ENCODE measurements around the gene TSPAN13. TPM values are rescaled to one million over a fixed set of nuclear protein-coding genes. Genes with fewer than 3 reads are reported as not detected.

Gene TSPAN13
- total and polyA plus RNA-seq, 2 of the 8 experiments (the other 6 are each of a cell fraction or from before 2014, with no cell fraction given): 15.3 to 28.1 TPM

- no peak overlapping the region for H2AFZ ChIP-seq (ENCODE audit: low read length)
- H2BK5ac ChIP-seq (ENCODE audit: low read depth, low read length): no peak overlapping the region
- no peaks in the 10 kb centered on the region for H3K27me3 ChIP-seq (replicated peaks in 1 of 4; ENCODE audit: control insufficient read depth in 3 of 4, extremely low read depth in 1 of 4, insufficient read depth in 3 of 4, low read length in 3 of 4)
- H3K4me3 ChIP-seq (ENCODE audit: extremely low read depth in 1 of 4, insufficient read depth in 2 of 4, low read depth in 3 of 4, low read length in 4 of 4): no peak overlapping the region
- H3K56ac ChIP-seq (replicated peaks; ENCODE audit: insufficient read length, low read depth, low read length): no peak overlapping the region
- 77% methylated on average over 4 of the region's 4 CpGs; no CpG with 5 or more reads in 1 of the 2 experiments for WGBS, 2 experiments (ENCODE audit: extremely low coverage in 1 of 2, insufficient coverage in 1 of 2, insufficient read length in 1 of 2, insufficient replicate concordance in 2 of 2, low coverage in 1 of 2, low lambda C conversion rate in 2 of 2, missing lambda C conversion rate in 1 of 2)
- H2BK120ac ChIP-seq (replicated peaks; ENCODE audit: low read depth, low read length): no peak overlapping the region
- H3K9me3 ChIP-seq (ENCODE audit: insufficient read depth in 2 of 2, low read depth in 1 of 2, low read length in 1 of 2): no peaks in the 10 kb centered on the region
- no peak overlapping the region for H4K91ac ChIP-seq (replicated peaks; ENCODE audit: insufficient read length, low read length)
- no peak for DNase-seq (ENCODE audit: low read depth in 1 of 2, low spot score in 2 of 2)
- POLR2A ChIA-PET (ENCODE audit: partially characterized antibody): no interaction called here
- H2AK5ac ChIP-seq (ENCODE audit: low read depth, low read length): no peak overlapping the region
- H3K4me2 ChIP-seq (ENCODE audit: insufficient read depth in 1 of 2, low read depth in 2 of 2, low read length in 2 of 2): no peak overlapping the region
- no peak overlapping the region for H3K14ac ChIP-seq (ENCODE audit: insufficient read length)
- H4K5ac ChIP-seq (ENCODE audit: insufficient read length, low read depth, low read length): no peak overlapping the region
- CTCF ChIA-PET (ENCODE audit: partially characterized antibody): no interaction called here
- H3K79me2 ChIP-seq (ENCODE audit: control insufficient read depth in 1 of 2, insufficient read depth in 2 of 2, low read length in 2 of 2): peaks cover 0 to 4% of the 10 kb centered on the region in 2 experiments; a peak in 1 of 4 replicates
- H4K20me1 ChIP-seq (replicated peaks in 1 of 2; ENCODE audit: control insufficient read depth in 1 of 2, insufficient read depth in 2 of 2, low read length in 2 of 2): no peaks in the 10 kb centered on the region
- no peak overlapping the region for H2BK12ac ChIP-seq (ENCODE audit: low read depth, low read length)
- no peak overlapping the region for H3K18ac ChIP-seq (ENCODE audit: extremely low read depth, low read length)
- H3K4me1 ChIP-seq (replicated peaks in 1 of 4; ENCODE audit: control insufficient read depth in 3 of 4, insufficient read depth in 4 of 4, low read length in 3 of 4): peaks cover 0 to 8% (median 5%) of the 10 kb centered on the region in 4 experiments; a peak in 3 of 7 replicates
- no peak overlapping the region for H3K27ac ChIP-seq (ENCODE audit: low read depth, low read length)
- H3K4ac ChIP-seq (replicated peaks; ENCODE audit: insufficient read length, low read depth, low read length): no peak overlapping the region
- H4K8ac ChIP-seq (ENCODE audit: extremely low read depth, insufficient read depth, low read length): no peak overlapping the region
- H3K23me2 ChIP-seq (ENCODE audit: low read depth, low read length): no peaks in the 10 kb centered on the region
- TF ChIP-seq HDAC2 (IDR thresholded peaks at IDR 0.05; ENCODE audit: borderline replicate concordance in 1 of 2, low read depth in 2 of 2, low read length in 2 of 2) (no peak), HDAC6 (IDR thresholded peaks at IDR 0.05; ENCODE audit: low read depth, low read length) (no peak), SIN3A (conservative IDR thresholded peaks at IDR 0.05 in 1 of 2, IDR thresholded peaks at IDR 0.05 in 1 of 2; ENCODE audit: low read depth in 1 of 2, low read length in 2 of 2) (no peak), JUN (IDR thresholded peaks at IDR 0.05; ENCODE audit: low read depth, low read length) (no peak), NRF1 (IDR thresholded peaks at IDR 0.05; ENCODE audit: low read depth, low read length) (no peak), TAF1 (IDR thresholded peaks at IDR 0.05; ENCODE audit: low read depth, low read length) (no peak), SP4 (IDR thresholded peaks at IDR 0.05; ENCODE audit: low read length) (no peak), SRF (IDR thresholded peaks at IDR 0.05; ENCODE audit: low read depth, low read length) (no peak), MAFK (IDR thresholded peaks at IDR 0.05; ENCODE audit: low read depth, low read length) (no peak), CBX8 (IDR thresholded peaks at IDR 0.05; ENCODE audit: borderline replicate concordance, low read depth, low read length) (no peak)
- H3K79me1 ChIP-seq (ENCODE audit: low read depth, low read length): no peaks in the 10 kb centered on the region
- H2BK20ac ChIP-seq (ENCODE audit: low read length): no peak overlapping the region
- H3K36me3 ChIP-seq (ENCODE audit: control insufficient read depth in 2 of 4, insufficient read depth in 4 of 4, low read length in 3 of 4): no peaks in the 10 kb centered on the region
- no peak overlapping the region for H3K9ac ChIP-seq (replicated peaks in 1 of 4; ENCODE audit: extremely low read depth in 1 of 4, low read depth in 3 of 4, low read length in 3 of 4)
- FAIRE-seq: no peak
- H3K23ac ChIP-seq (ENCODE audit: insufficient read length): no peak overlapping the region
- H2BK15ac ChIP-seq (ENCODE audit: low read length): no peak overlapping the region
Observed at GRCh38 chr7:16774294-16774693, 20.7 kb downstream of the TSPAN13 start.
